ENCODE results near the gene FBN1.

FBN1 gene

DNA sequence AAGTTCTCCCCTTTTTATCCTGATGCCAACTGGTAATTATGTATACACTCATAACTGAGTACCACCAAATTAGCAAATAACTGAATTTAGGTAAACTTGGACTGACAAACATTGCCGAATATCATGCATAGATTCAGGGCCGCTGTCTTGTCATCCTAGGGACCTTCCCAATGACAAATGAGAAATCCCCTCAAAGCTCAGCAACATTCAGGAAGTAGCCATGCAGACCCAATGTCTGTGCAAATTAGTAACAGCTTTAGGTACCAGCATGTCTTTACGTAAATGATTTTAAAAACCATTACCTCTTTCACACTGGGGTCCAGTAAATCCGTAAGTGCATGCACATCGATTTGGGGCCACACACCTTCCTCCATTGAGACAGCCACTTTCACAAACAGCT lies 49.5 kb downstream of the FBN1 start:
- Histone ChIP-seq H3K4me3 (ENCODE audit: low read length) (peak overlapping the region; percentile 75), H2AFZ (ENCODE audit: low read depth, low read length) (peak overlapping the region; percentile 89), H3K36me3 (replicated peaks; ENCODE audit: low read depth, low read length) (no peaks in the 10 kb centered on the region), H3K79me2 (ENCODE audit: low read length) (no peaks in the 10 kb centered on the region), H3K4me1 (ENCODE audit: low read length) (peaks cover 24% of the 10 kb centered on the region), H3K27ac (ENCODE audit: low read length) (peak overlapping the region; percentile 12; the same call in 1 of the 2 replicates), H4K20me1 (ENCODE audit: insufficient read depth, low read length) (no peaks in the 10 kb centered on the region), H3K27me3 (ENCODE audit: low read depth, low read length) (no peaks in the 10 kb centered on the region), H3K4me2 (ENCODE audit: low read length) (peak overlapping the region; percentile 97), H3K9me3 (ENCODE audit: insufficient read depth, low read length) (no peaks in the 10 kb centered on the region), H3K9ac (ENCODE audit: low read length) (peak overlapping the region; percentile 39; the same call in 1 of the 2 replicates)
- TF ChIP-seq EZH2phosphoT487 (IDR thresholded peaks at IDR 0.05; ENCODE audit: low read depth) (no peak), CTCF (IDR thresholded peaks at IDR 0.05; ENCODE audit: low read depth, low read length) (no peak)

- no peaks in the 10 kb centered on the region for H3K36me3 ChIP-seq (replicated peaks; ENCODE audit: low read depth, low read length)
- H3K4me2 ChIP-seq (ENCODE audit: low read length), result no peak overlapping the region
- TF ChIP-seq EZH2phosphoT487 (IDR thresholded peaks at IDR 0.05; ENCODE audit: low read depth), result no peak
- no peak for TF ChIP-seq CTCF (IDR thresholded peaks at IDR 0.05; ENCODE audit: low read depth, low read length)
- H3K27me3 ChIP-seq (ENCODE audit: low read depth, low read length), result no peaks in the 10 kb centered on the region
- H2AFZ ChIP-seq (ENCODE audit: low read depth, low read length), result no peak overlapping the region
- no peak overlapping the region for H3K4me3 ChIP-seq (ENCODE audit: low read length)
- H3K9ac ChIP-seq (ENCODE audit: low read length), result no peak overlapping the region
- H3K4me1 ChIP-seq (ENCODE audit: low read length), result peaks cover 24% of the 10 kb centered on the region
- no peaks in the 10 kb centered on the region for H3K9me3 ChIP-seq (ENCODE audit: insufficient read depth, low read length)
- H3K79me2 ChIP-seq (ENCODE audit: low read length), result no peaks in the 10 kb centered on the region
- H3K27ac ChIP-seq (ENCODE audit: low read length), result no peak overlapping the region
- H4K20me1 ChIP-seq (ENCODE audit: insufficient read depth, low read length), result no peaks in the 10 kb centered on the region
Measured at GRCh38 chr15:48592933-48593332, 52.6 kb downstream of the FBN1 start.

GRCh38 chr15:48592221-48592731 lies 53.2 kb downstream of the FBN1 start:
- H2AFZ ChIP-seq (ENCODE audit: low read depth, low read length), result no peak overlapping the region

DNA sequence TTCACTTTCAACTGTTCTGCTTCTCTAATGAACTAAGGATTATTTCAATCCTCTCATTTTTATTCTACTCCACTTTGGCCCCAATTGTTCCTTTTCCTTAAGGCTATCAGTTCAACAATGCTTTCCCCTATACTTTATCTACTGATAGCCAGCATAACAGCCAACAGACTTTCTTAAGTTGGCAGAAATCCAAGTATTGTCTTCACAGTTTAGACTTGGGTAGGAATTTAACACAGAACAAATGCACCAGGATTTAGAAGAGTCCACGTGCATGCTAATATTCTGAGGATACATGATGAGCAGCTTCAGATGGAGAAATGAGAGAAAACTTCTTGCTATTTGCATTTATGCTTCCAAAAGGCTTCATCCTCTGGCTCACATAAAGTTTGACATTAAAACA lies 54.8 kb downstream of the FBN1 start:
- no peak overlapping the region for H2AFZ ChIP-seq (ENCODE audit: low read depth, low read length)

More at GRCh38 chr15:48592221-48592731, 53.2 kb downstream of the FBN1 start:
- no peak overlapping the region for H3K4me2 ChIP-seq (ENCODE audit: low read length)
- no peak overlapping the region for H3K4me3 ChIP-seq (ENCODE audit: low read length)
- no peak overlapping the region for H3K9ac ChIP-seq (ENCODE audit: low read length)
- TF ChIP-seq EZH2phosphoT487 (IDR thresholded peaks at IDR 0.05; ENCODE audit: low read depth) (no peak), CTCF (IDR thresholded peaks at IDR 0.05; ENCODE audit: low read depth, low read length) (no peak)
- no peaks in the 10 kb centered on the region for H3K79me2 ChIP-seq (ENCODE audit: low read length)
- H3K27me3 ChIP-seq (ENCODE audit: low read depth, low read length), result no peaks in the 10 kb centered on the region
- no peaks in the 10 kb centered on the region for H3K36me3 ChIP-seq (replicated peaks; ENCODE audit: low read depth, low read length)
- H4K20me1 ChIP-seq (ENCODE audit: insufficient read depth, low read length), result no peaks in the 10 kb centered on the region
- no peak overlapping the region for H3K27ac ChIP-seq (ENCODE audit: low read length)
- no peaks in the 10 kb centered on the region for H3K9me3 ChIP-seq (ENCODE audit: insufficient read depth, low read length)
- peaks cover 23% of the 10 kb centered on the region for H3K4me1 ChIP-seq (ENCODE audit: low read length)

More for the DNA sequence above, 54.8 kb downstream of the FBN1 start:
- H3K79me2 ChIP-seq (ENCODE audit: low read length), result no peaks in the 10 kb centered on the region
- H3K27me3 ChIP-seq (ENCODE audit: low read depth, low read length), result no peaks in the 10 kb centered on the region
- H3K9ac ChIP-seq (ENCODE audit: low read length), result no peak overlapping the region
- H3K4me1 ChIP-seq (ENCODE audit: low read length), result peaks cover 7% of the 10 kb centered on the region
- no peaks in the 10 kb centered on the region for H3K9me3 ChIP-seq (ENCODE audit: insufficient read depth, low read length)
- no peak overlapping the region for H3K4me3 ChIP-seq (ENCODE audit: low read length)
- H3K36me3 ChIP-seq (replicated peaks; ENCODE audit: low read depth, low read length), result no peaks in the 10 kb centered on the region
- H4K20me1 ChIP-seq (ENCODE audit: insufficient read depth, low read length), result no peaks in the 10 kb centered on the region
- TF ChIP-seq EZH2phosphoT487 (IDR thresholded peaks at IDR 0.05; ENCODE audit: low read depth), result no peak
- TF ChIP-seq CTCF (IDR thresholded peaks at IDR 0.05; ENCODE audit: low read depth, low read length), result no peak
- H3K27ac ChIP-seq (ENCODE audit: low read length), result no peak overlapping the region
- no peak overlapping the region for H3K4me2 ChIP-seq (ENCODE audit: low read length)
